ENCODE data around the gene LAMA1.
"Not testable (repeated sequence)": the region's sequence is repeated elsewhere in the genome, so short reads cannot be mapped to it uniquely, and the experiment has no call there.

Gene LAMA1, protein sequence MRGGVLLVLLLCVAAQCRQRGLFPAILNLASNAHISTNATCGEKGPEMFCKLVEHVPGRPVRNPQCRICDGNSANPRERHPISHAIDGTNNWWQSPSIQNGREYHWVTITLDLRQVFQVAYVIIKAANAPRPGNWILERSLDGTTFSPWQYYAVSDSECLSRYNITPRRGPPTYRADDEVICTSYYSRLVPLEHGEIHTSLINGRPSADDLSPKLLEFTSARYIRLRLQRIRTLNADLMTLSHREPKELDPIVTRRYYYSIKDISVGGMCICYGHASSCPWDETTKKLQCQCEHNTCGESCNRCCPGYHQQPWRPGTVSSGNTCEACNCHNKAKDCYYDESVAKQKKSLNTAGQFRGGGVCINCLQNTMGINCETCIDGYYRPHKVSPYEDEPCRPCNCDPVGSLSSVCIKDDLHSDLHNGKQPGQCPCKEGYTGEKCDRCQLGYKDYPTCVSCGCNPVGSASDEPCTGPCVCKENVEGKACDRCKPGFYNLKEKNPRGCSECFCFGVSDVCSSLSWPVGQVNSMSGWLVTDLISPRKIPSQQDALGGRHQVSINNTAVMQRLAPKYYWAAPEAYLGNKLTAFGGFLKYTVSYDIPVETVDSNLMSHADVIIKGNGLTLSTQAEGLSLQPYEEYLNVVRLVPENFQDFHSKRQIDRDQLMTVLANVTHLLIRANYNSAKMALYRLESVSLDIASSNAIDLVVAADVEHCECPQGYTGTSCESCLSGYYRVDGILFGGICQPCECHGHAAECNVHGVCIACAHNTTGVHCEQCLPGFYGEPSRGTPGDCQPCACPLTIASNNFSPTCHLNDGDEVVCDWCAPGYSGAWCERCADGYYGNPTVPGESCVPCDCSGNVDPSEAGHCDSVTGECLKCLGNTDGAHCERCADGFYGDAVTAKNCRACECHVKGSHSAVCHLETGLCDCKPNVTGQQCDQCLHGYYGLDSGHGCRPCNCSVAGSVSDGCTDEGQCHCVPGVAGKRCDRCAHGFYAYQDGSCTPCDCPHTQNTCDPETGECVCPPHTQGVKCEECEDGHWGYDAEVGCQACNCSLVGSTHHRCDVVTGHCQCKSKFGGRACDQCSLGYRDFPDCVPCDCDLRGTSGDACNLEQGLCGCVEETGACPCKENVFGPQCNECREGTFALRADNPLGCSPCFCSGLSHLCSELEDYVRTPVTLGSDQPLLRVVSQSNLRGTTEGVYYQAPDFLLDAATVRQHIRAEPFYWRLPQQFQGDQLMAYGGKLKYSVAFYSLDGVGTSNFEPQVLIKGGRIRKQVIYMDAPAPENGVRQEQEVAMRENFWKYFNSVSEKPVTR (N-terminal part only)

DNA sequence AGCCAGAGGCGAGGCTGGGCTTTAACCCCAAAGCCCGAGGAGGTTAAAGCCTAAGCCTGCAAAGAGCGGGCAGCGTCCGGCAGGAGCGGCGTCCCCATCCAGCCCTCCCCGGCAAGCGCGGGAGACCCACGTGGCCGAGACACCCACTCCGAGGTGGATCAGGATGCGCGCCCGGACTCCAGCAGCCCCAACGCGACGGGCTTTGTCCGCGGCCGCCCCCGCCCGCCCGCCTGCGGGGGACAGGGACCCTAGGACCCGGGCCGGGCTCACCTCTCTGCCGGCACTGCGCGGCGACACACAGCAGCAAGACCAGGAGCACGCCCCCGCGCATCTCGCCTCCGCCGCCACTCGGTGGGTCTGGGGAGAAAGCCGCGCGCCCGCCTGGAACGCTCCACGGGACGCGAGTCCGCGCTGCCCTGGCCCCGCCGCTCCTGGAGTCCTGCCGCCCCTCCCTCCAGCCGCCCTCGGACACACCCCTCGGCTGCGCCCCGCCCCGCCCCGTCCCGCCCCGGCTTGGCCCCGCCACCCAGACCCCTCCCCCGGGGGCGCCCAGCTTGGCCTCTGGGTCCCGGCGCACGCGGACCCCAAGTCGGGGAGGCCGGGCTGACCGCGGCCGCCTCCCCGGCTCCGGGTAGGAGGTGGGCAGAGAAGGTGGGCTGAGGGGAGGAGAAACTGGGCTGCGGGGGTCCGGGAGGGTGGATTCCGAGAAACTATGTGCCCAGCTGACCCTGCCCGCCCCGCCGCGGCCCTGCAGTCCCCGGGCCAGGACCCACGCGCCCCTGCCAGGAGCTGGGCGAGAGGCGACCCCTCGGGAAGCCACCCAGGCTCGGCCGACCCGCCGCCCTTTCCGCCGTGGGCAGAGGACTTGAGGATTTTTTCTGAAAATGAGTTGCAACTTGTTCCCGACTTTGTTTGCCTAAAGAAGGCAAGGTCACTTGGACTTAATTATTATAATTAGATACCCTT lies at the start of gene LAMA1:
TSS of gene LAMA1 (minus strand) at position 408 of the 966 bp plus-strand sequence. CDS start at position 331, 77 bp downstream.
- peak; percentile 69 for DNase-seq

DNA sequence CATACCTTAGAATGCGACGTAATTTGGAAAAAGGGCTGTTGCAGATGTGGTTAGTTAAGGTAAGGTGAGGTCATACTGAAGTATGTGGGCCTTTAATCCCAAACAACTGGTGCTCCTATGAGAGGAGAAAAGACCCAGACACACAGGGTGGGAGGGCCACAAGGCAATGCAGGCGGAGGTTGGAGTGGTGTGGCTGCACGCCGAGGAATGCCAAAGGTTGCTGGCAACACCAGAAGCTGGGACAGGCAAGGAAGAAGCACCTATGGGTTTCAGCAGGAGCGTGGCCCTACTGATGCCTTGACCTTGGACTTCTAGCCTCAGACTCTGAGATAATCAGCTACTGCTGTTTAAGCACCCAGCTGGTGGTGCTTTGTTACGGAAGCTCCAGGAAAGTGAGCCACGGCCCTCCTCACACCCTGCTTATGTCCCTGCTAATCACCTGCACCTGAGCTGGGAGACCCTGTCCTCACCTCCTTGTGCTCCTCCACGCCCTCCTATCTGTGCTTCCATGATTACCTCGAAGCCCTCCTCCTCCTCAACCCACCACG lies 48.3 kb upstream of the LAMA1 start:
- DNase-seq = no peak

DNA sequence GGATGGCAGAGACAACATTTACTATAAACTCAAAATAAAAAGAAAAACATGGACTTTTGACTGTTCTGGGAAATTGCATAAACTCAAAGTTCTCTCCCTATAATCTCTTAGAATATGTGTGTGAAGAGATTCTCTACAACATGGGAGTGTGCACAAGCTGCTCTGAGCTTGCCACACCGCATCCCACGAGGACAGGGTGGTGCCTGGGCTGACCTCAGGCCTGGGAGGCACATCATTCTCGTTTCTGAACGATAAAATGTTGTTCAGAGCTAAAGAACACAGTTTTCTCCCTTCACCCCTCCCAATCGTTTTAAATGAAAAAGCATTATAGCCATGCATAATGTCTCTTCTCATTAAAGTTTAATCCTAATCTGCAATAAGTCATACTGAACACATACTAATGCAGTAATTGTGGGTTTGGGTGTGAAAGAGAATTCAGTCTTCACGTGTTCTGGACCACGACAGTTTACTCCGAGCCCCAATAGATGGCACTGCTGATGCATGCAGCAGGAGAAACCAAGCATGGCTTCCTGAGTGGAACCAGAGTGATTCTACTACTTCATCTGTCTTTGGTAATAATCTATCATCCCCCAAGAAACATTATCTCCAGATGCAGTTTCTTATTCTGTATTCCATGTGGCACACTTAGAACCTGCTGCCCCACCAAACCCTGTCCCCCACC lies 46.9 kb upstream of the LAMA1 start:
- DNase-seq = no peak

DNA sequence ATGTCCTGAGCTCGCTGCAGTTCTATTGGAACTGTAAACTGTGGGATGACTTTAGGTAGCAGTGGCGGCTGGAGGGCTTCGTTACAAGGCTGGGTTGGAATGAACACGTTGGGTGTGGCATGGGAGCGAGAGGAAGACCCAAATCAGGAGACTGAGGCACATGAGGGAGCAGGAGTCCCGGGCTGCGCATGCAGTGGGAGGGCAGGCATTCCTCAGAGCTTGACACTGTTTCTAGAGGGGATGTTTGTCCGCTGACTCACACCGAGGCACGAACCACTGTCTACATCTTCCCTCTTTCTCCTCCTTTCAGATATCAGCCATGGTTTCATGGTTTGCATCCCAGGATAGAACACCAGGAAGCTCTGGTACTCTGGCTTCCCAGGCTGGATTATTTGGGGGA lies 40.6 kb upstream of the LAMA1 start:
- DNase-seq = no peak

DNA sequence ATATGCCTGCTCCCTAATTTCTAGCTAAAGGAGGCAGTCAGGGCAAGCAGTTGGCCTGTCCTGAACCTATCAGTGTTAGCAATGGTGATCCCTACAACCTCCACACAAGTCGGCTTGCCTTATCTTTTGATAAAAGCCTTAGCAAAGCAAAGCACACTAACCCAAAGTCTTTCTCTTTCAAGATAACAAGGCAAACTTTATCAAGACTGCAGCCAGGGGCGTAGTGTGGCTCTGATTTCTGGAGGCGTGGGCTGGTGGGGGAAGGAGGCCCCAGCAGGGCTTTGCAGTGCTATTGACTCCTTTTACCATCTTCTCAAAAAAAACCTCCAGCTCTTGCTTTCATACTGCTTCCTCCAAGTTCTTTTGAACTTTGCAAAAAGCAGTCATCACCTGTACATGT lies 40.2 kb upstream of the LAMA1 start:
- no peak for DNase-seq

DNA sequence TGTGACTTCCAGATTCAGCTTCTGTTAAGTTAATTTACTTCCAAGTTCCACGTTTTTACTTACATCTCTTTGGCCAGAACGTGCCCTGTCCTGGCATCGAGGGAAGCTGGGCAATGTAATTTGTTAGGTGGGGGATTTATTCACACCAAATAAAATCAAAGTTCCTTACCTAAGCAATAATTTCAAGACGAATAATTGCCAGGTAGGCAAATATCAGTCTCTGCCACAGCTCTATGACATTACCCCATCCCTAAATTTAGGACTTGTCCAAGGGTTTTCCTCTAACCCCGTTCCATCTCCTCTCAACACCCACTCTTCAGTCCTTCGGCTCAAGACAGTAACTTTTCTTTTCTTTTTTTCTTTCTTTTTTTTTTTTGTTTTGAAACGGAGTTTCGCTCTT lies 38.3 kb upstream of the LAMA1 start:
- DNase-seq = no peak

DNA sequence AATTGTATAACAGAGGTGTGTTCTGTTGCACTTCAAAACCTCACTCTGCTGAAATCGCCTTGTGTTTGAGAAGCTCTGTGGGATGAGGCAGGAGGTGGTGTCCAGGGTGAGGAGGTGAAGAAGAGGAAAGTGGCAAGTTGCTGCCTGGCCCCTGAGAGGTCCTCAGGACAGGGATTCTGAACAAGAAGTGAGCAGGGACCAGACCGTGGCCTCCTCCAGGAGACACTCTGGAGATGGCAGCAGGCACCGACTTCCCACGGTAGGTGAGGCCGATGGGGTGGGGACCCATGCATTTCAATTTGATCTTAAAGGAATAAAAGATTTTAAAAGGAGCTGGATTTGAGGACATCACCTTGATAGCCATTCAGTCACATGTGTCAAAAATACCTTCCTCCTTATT lies 37.5 kb upstream of the LAMA1 start:
- DNase-seq = no peak

DNA sequence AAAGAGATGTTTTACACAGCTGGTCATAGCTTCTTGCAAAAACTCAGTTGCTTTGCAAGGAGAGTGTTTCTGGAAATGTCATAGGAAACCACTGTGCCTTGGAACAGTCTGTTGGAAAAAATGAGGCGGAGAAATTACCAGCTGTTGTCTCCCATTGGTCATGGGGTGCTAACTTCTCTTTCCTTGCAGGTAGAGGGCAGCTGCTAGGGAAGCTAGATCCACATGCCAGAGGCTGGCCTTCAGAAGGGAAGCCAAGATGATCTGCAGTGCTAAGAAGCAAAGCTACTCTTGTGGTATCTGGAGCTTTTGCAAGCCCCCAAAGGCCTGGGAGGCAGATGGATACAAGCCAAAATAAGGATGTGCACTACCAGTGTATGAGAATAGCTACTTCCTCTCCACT lies 34.8 kb upstream of the LAMA1 start:
- DNase-seq = peak; percentile 61

DNA sequence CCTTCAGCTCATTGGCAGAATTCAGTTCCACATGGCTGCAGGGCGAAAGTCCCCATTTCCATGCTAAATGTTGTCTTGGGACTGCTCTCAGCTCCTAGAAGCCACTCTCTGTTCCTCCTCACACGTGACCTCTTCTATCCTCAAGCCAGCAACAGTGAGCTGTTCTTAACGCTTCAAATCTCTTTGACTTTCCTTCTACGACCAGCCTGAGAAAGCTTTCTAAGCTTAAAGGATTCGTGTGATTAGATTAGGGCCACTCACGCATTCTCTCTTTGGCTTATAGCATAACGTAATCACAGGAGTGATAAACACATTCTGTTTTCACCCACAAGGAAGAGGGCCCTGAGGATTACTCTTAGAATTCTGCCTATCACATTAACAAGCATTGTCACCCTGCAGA lies 29.8 kb upstream of the LAMA1 start:
- DNase-seq = no peak

DNA sequence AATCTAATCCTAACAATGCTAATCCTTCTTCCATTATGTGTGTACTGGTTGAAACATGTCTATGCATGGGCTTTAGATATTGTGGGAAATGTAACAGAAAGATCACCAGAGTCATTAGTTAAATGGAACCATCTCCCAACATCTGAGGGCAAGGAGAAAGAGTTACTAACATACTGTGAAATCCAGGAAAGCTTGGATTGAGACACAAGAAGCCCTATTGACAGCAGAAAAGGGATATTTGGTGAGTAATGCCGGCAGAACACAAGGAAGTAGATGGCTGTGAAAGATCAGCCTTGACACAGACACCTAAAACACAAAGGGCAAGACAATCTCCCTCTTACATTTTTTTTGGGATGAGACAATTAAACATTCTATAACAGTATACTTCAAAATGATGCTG lies 28.5 kb upstream of the LAMA1 start:
- no peak for DNase-seq

DNA sequence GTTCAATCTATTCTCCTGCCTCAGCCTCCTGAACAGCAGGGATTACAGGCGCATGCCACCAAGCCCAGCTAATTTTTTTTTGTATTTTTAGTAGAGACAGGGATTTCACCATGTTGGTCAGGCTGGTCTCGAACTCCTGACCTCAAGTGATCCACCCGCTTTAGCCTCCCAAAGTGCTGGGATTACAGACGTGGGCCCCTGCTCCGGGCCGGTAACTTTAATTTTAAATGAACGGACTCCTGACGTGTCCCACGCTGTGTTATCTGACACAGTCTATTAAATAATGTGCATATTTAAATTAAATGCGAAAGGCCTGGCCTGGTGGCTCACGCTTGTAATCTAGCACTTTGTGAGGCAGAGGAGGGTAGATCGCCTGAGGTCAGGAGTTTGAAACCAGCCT lies 27.3 kb upstream of the LAMA1 start:
- DNase-seq = not testable (repeated sequence)

DNA sequence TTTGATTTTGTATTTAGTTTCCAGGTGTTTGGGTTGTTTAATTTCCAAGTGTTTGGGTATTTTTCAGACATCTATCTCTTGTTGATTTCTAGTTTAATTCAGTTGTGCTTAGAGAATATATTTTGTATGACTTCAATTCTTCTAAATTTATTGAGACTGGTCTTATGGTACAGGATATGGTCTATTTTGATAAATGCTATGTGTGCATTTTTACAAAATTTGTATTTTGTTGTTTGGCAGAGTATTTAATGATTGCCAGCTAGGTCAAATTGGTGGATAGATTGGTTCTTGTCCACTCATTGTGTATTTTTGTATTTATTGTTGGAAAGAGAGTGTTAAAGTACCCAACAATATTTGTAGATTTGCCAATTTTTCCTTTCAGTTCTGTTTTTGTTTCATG lies 23.7 kb upstream of the LAMA1 start:
- DNase-seq = no peak

DNA sequence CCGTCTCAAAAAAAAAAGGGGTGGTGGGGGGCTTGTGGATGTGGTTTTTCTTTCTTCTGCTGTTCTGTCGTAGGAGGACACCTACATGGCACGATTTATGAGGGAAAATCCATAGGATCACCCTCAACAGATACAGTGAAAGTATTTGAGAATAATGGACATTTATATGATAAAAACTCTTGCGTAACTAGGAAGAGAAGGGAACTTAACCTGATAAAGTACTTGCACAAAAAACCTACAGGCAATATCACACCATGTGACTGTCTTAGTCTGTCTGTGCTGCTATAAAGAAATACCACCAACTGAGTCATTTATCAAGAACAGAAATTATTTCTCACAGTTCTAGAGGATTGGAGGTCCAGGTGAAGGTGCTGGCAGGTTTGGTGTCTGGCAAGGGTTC lies 21.8 kb upstream of the LAMA1 start:
- no peak for DNase-seq

DNA sequence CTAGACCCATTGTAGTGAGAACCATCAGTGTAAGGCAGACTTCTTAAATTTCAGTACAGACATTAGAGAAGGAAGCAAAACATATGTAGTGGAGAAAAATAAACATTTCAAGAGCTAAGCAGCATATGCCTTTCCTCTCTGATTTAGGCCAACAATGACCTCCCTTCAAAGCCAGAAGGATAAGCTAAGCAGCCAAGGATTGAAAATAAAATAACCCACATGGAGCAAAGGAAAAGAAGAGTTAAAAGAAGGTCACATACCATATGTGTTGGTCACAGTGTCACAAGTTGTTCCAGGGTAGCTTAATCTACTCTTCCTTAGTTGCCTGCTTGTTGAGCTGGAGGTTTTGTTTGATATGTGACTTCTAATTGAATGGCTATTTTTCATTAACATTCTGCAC lies 15.6 kb upstream of the LAMA1 start:
- no peak for DNase-seq

DNA sequence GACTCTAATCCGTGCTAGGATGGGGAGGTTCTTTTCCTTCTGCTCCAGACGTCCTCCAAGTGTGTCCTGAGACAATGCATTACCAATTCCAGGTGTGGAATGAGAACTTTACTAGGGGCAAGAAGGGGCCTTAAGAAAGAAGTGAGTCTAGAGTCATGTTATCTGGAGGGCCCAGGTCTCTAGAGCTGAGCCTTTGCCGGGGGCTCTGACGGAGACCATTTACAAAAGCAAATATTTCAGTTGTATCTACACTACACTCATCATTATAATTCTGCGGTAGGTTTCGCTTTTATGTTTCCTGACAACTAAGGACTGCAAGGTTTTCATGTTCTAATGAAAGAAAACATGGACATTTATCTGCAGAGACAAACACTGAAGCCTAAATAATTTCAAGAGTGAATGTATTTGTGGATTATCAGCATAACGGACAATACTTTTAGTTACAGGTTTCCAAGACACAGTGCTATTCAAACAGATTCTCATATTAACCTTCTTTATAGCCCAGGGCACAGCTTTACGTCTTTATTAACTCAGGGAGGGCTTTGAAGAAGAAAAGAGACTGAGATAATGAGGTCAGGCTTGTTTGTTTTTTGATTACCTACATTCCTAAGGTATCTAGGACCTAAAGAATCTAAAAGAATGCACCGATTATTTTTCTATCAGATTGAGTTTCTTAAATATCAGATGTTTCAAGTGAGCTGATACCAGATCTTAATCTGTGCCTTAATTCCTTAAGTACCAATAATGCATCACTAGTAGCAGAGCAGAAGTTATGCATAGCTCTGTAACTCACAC lies 15.0 kb upstream of the LAMA1 start:
- DNase-seq = no peak

DNA sequence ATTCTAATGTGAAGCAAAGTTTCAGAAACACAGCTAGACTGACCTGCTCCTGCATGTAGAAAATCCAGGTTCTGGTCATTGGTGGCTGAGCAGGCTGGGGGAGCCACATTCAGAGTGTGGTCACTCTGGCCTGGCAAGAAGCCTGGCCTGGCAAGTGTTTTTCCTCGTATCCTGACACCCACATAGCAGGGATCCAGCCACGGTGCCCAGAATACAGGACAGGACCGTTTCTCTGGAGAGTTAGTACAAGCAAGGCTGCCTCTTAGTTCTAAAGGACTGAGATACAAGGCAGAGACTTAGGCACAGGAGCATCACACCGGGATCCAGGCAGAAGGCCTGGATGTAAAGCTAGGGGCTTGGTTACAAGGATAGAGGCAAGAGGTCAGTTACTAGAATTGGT lies 4.8 kb upstream of the LAMA1 start:
- DNase-seq = no peak

DNA sequence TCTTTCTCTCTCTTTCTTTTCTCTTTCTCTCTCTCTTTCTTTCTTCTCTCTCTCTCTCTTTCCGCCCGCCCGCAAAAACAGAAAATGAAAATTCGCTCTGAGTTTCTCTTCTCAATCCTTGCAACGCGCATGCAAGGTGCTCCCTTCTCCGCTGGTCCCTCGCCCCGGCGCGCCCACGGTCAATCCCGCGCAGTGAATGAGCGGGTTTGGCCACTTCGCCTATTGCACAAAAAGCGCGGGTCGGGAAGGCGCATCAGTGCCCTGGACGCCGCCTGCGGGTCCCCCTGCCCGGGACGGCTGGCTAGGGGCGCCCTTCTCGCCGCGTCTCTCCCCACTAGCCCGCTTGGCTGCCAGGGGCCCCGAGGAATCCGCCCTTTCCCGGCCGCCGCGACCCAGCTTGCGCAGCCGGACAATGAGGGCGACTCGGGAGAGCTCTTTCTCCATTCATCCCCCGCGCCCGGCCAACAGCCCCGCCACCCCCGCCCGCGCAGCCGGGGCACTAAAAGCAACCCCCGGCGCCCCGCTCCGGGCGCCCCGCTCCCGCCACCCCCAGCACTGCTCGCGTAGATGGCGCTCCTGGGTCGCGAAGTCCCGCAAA lies 706 bp downstream of the LAMA1 start:
- peak; percentile 53 for DNase-seq

DNA sequence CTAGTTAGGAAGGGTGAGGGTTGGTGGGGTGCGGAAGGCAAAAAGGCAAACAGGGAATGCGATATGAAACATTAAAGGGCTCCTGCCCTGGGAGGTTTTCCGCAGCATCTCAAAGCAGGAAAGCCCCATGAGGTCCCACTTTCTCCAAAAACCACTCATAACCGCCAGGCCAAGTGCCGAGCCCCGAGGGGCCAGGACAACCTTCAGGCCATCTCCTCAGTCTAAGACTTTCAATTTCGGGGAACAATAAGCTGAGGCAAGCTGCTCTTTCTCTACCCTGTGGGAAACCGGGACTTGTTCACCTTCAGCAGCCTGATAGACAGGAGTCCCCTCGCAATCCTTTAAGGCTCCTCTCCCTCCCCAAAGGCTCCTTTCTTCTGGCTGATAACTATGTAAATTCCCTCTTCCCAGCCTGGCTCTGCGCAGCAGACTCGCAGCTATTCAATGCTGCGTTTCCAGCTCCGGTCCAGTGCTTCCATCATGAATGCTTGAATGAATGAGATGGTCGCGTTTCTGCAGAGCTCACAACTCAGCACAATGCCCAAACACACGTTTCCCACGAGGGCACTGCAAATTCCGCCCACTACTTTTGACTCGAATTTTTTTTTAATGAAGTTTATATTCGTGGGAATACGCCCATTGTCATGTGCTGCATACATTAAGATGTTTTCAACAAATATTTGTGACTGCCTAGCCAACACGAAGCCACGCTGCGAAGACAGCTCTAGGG lies 1.4 kb downstream of the LAMA1 start:
- DNase-seq = no peak

DNA sequence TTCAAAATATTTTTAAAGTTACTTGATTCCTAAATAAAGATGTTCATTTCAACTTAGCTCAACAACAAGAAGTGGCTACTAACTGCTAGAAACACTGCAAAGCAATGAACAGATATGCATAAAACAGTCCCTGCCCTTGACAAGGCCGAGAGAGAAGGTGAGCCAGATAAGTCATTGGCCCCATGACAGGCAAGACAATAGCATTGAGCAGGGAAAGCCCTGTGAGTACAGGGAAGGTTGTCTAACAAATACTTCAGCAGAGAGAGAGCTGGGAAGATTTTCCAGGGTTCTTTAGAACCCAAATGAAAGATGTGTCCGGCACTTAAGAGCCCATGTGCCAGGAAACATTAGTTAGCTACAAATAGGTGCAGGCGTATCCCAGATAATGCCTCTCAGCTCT lies 4.7 kb downstream of the LAMA1 start:
- no peak for DNase-seq
